CD4-positive, alpha-beta T cell (primary cell): ENCODE measurements around the gene SMARCA2. TPM values are rescaled to one million over a fixed set of nuclear protein-coding genes. Genes with fewer than 3 reads are reported as not detected.

ENCODE experiments used
- ATAC-seq: fragments of 200-7000 bp; cut with Tn5 transposase; one replicate; pipeline ENCODE4 v1.10.0; 2022; ENCODE audit warnings: mild to moderate bottlenecking; ENCODE audit not compliant: poor library complexity
- CTCF ChIA-PET: fragments of 350-600 bp; sonication (Branson Sonifier 250); formaldehyde crosslinking; loops from one replicate; lab custom pipeline; 2021; ENCODE audit warnings: antibody characterized with exemption, inconsistent platforms; lab: Charles Lee
- POLR2A ChIA-PET: fragments of 350-600 bp; sonication (Branson Sonifier 250); formaldehyde crosslinking; loops from one replicate; lab custom pipeline; 2021; ENCODE audit warnings: antibody characterized with exemption, inconsistent platforms; lab: Charles Lee
- DNase-seq, 14 experiments: peaks; one replicate each; pipeline ENCODE4 v3.0.0-alpha.2; 2013 to 2020; ENCODE audit warnings: mixed read lengths in 2 of 14
- H3K27ac ChIP-seq, 2 donors: one replicate each; pipeline versions ENCODE4 v1.5.1 to v1.7.0; 2013; ENCODE audit warnings: low read length in 2 of 2, low read depth in 1 of 2, mild to moderate bottlenecking in 1 of 2
- H3K27me3 ChIP-seq, 2 experiments: 1 replicate in 1 of 2; 2 replicates in 1 of 2; pipeline versions ENCODE4 v1.6.1 to v1.7.0; 2013; ENCODE audit warnings: low read length in 2 of 2, control low read depth in 1 of 2, mild to moderate bottlenecking in 1 of 2, moderate library complexity in 1 of 2; ENCODE audit not compliant: insufficient read depth in 2 of 2, control insufficient read depth in 1 of 2
- H3K36me3 ChIP-seq: one replicate; pipeline ENCODE4 v1.6.1; 2013; ENCODE audit warnings: low read length, control low read depth; ENCODE audit not compliant: insufficient read depth
- H3K4me1 ChIP-seq: one replicate; pipeline ENCODE4 v1.6.1; 2013; ENCODE audit warnings: low read length, control low read depth; ENCODE audit not compliant: insufficient read depth
- H3K4me3 ChIP-seq: one replicate; pipeline ENCODE4 v1.5.1; 2013; ENCODE audit warnings: mild to moderate bottlenecking, low read length, moderate library complexity
- H3K9me3 ChIP-seq, 2 experiments: 1 replicate in 1 of 2; 2 replicates in 1 of 2; pipeline versions ENCODE4 v1.6.1 to v1.7.0; 2013; ENCODE audit warnings: low read length in 2 of 2, mild to moderate bottlenecking in 2 of 2, control low read depth in 1 of 2, moderate library complexity in 1 of 2; ENCODE audit not compliant: control insufficient read depth in 1 of 2, insufficient read depth in 1 of 2
- H3K27ac Mint-ChIP-seq: one replicate; pipeline ENCODE4 v1.8.0; 2020; ENCODE audit warnings: mixed read lengths
- H3K27me3 Mint-ChIP-seq: one replicate; pipeline ENCODE4 v1.8.0; 2021; ENCODE audit warnings: mixed read lengths
- H3K36me3 Mint-ChIP-seq: one replicate; pipeline ENCODE4 v1.8.0; 2021; ENCODE audit warnings: low read depth, mixed read lengths
- H3K4me1 Mint-ChIP-seq: one replicate; pipeline ENCODE4 v1.8.0; 2021; ENCODE audit warnings: low read depth, mixed read lengths
- H3K4me3 Mint-ChIP-seq: one replicate; pipeline ENCODE4 v1.8.0; 2020; ENCODE audit warnings: mild to moderate bottlenecking, mixed read lengths
- H3K9me3 Mint-ChIP-seq: one replicate; pipeline ENCODE4 v1.8.0; 2020; ENCODE audit warnings: mixed read lengths
- intact Hi-C, 2 experiments: fragments of 100-400 bp; cut with DNase I in 1 of 2; cut with micrococcal nuclease in 1 of 2; formaldehyde crosslinking; loops; one replicate each; pipeline versions ENCODE4 v1.15.1 to v1.9.0; 2023 to 2025; cut with DNase I, micrococcal nuclease
- total RNA-seq, 174 experiments: library from RNA in 2 of 174; stranded (reverse) in 2 of 174; gene quantifications; one replicate each; pipeline ENCODE4 v1.2.3 and lab custom pipeline; 2021 to 2026
- TF ChIP-seq, protein P1 (sequence below): fragments of 200-600 bp; IDR thresholded peaks from one replicate; pipeline ENCODE4 v1.8.0; 2022; ENCODE audit warnings: antibody characterized with exemption, mild to moderate bottlenecking

Gene SMARCA2
- total RNA-seq, 2 experiments from 2014 or later, result 268 to 272 TPM

DNA sequence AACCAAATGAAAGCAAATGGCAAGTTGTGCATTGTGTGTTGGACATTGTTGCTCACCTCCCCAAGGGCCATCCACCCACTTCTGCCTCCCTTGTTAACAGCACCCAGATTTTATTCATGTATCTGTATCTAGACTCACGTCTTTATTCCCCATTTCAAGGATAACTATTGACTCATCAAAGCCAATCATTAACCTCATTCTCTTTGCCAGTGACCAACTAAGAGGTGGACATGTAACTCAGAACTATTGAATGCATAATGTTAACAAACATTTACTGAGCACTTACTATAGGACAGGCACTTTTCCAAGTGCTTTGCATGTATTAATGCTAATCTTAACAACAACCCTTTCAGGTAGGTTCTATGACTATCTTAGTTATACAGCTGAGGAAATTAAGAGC, 45.2 kb upstream of the SMARCA2 start:
- Histone ChIP-seq H3K4me1 (no peaks in the 10 kb centered on the region), H3K36me3 (no peaks in the 10 kb centered on the region), H3K27me3 (no peaks in the 10 kb centered on the region), H3K27ac (no peak overlapping the region), H3K9me3 (peaks cover 0 to 6% of the 10 kb centered on the region in 2 experiments), H3K4me3 (no peak overlapping the region)
- ChIA-PET POLR2A (interaction anchor here (0.7 kb wide), 1 partner anchor 177 kb away, joined by 3 read pairs; no protein-coding TSS in a partner anchor), CTCF (no interaction called here)
- DNase-seq (no peak), ATAC-seq (no peak)
- TF ChIP-seq, protein P1, sequence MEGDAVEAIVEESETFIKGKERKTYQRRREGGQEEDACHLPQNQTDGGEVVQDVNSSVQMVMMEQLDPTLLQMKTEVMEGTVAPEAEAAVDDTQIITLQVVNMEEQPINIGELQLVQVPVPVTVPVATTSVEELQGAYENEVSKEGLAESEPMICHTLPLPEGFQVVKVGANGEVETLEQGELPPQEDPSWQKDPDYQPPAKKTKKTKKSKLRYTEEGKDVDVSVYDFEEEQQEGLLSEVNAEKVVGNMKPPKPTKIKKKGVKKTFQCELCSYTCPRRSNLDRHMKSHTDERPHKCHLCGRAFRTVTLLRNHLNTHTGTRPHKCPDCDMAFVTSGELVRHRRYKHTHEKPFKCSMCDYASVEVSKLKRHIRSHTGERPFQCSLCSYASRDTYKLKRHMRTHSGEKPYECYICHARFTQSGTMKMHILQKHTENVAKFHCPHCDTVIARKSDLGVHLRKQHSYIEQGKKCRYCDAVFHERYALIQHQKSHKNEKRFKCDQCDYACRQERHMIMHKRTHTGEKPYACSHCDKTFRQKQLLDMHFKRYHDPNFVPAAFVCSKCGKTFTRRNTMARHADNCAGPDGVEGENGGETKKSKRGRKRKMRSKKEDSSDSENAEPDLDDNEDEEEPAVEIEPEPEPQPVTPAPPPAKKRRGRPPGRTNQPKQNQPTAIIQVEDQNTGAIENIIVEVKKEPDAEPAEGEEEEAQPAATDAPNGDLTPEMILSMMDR, result no peak
- no peaks in the 10 kb centered on the region for H3K27me3 Mint-ChIP-seq
- peaks cover 2% of the 10 kb centered on the region for H3K9me3 Mint-ChIP-seq
- H3K36me3 Mint-ChIP-seq, result no peaks in the 10 kb centered on the region
- no peak overlapping the region for H3K4me3 Mint-ChIP-seq
- no peak overlapping the region for H3K27ac Mint-ChIP-seq
- intact Hi-C loops, result no loop called here
- H3K4me1 Mint-ChIP-seq, result no peaks in the 10 kb centered on the region

DNA sequence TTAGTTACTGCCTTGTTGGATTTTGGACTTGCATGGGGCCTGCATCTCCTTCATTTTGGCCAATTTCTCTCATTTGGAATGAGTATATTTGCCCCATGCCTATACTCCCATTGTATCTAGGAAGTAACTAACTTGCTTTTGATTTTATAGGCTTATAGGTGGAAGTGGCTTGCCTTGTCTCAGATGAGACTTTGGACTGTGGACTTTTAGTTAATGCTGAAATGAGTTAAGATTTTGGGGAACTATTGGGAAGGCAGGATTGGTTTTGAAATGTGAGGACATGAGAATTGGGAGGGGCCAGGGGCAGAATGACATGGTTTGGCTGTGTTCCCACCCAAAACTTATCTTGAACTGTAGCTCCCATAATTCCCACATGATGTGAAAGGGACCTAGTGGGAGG, 42.5 kb upstream of the SMARCA2 start:
- TF ChIP-seq, protein P1, result no peak
- Mint-ChIP-seq H3K36me3 (no peaks in the 10 kb centered on the region), H3K9me3 (peaks cover 2% of the 10 kb centered on the region), H3K4me3 (no peak overlapping the region), H3K27ac (no peak overlapping the region), H3K27me3 (no peaks in the 10 kb centered on the region), H3K4me1 (no peaks in the 10 kb centered on the region)
- ChIA-PET CTCF (no interaction called here), POLR2A (no interaction called here)
- no peaks in the 10 kb centered on the region for H3K36me3 ChIP-seq
- no peaks in the 10 kb centered on the region for H3K27me3 ChIP-seq
- DNase-seq, result no peak
- peaks cover 0 to 6% of the 10 kb centered on the region in 2 experiments for H3K9me3 ChIP-seq
- H3K4me1 ChIP-seq, result no peaks in the 10 kb centered on the region
- H3K27ac ChIP-seq, result no peak overlapping the region
- ATAC-seq, result no peak
- H3K4me3 ChIP-seq, result no peak overlapping the region
- intact Hi-C loops, result no loop called here

- H3K27me3 Mint-ChIP-seq, result no peaks in the 10 kb centered on the region
- intact Hi-C loops, result no loop called here
- peaks cover 2% of the 10 kb centered on the region for H3K9me3 Mint-ChIP-seq
- CTCF ChIA-PET, result interaction anchor here (0.6 kb wide), 1 partner anchor 45 kb away, joined by 3 read pairs; no protein-coding TSS in a partner anchor
- Histone ChIP-seq H3K27ac (no peak overlapping the region), H3K4me1 (no peaks in the 10 kb centered on the region), H3K27me3 (no peaks in the 10 kb centered on the region), H3K9me3 (peaks cover 0 to 4% of the 10 kb centered on the region in 2 experiments), H3K36me3 (no peaks in the 10 kb centered on the region), H3K4me3 (no peak overlapping the region)
- TF ChIP-seq, protein P1, result no peak
- H3K4me1 Mint-ChIP-seq, result no peaks in the 10 kb centered on the region
- DNase-seq, result no peak
- POLR2A ChIA-PET, result no interaction called here
- H3K27ac Mint-ChIP-seq, result no peak overlapping the region
- no peaks in the 10 kb centered on the region for H3K36me3 Mint-ChIP-seq
- H3K4me3 Mint-ChIP-seq, result no peak overlapping the region
- ATAC-seq, result no peak
Observed at GRCh38 chr9:1977026-1977425, 38.1 kb upstream of the SMARCA2 start.
